Neutrophil (primary cell): ENCODE results near the gene CENPU.

Source experiments
- H3K27ac ChIP-seq: fragments of 200-600 bp; sonication (generic); 2 replicates; pipeline ENCODE4 v1.5.1; 2016; ENCODE audit warnings: mild to moderate bottlenecking, moderate library complexity
- H3K27me3 ChIP-seq: fragments of 200-600 bp; sonication (generic); 2 replicates; pipeline ENCODE4 v1.6.0; 2016; ENCODE audit warnings: mild to moderate bottlenecking
- H3K36me3 ChIP-seq: fragments of 200-600 bp; sonication (generic); 2 replicates; pipeline ENCODE4 v1.5.1; 2017
- H3K4me1 ChIP-seq, 2 experiments: fragments of 200-600 bp in 1 of 2; sonication (generic) in 1 of 2; 1 replicate in 1 of 2; 2 replicates in 1 of 2; pipeline versions ENCODE4 v1.5.1 to v1.6.1; 2013 to 2016; ENCODE audit warnings: low read depth in 1 of 2, low read length in 1 of 2, mild to moderate bottlenecking in 1 of 2, moderate library complexity in 1 of 2; ENCODE audit not compliant: control insufficient read depth in 1 of 2, insufficient read depth in 1 of 2
- H3K4me3 ChIP-seq, 2 experiments: fragments of 200-600 bp in 1 of 2; sonication (generic) in 1 of 2; 1 replicate in 1 of 2; 2 replicates in 1 of 2; pipeline ENCODE4 v1.5.1; 2013 to 2016; ENCODE audit warnings: low read depth in 1 of 2, low read length in 1 of 2, mild to moderate bottlenecking in 1 of 2, moderate library complexity in 1 of 2
- H3K9me3 ChIP-seq: fragments of 200-600 bp; sonication (generic); 2 replicates; pipeline ENCODE4 v1.5.1; 2016
- TF ChIP-seq, protein P1 (sequence below): fragments of 200-600 bp; sonication (generic); IDR thresholded peaks from 2 replicates; pipeline ENCODE4 v1.5.1; 2016; ENCODE audit warnings: antibody characterized with exemption

Gene CENPU

DNA sequence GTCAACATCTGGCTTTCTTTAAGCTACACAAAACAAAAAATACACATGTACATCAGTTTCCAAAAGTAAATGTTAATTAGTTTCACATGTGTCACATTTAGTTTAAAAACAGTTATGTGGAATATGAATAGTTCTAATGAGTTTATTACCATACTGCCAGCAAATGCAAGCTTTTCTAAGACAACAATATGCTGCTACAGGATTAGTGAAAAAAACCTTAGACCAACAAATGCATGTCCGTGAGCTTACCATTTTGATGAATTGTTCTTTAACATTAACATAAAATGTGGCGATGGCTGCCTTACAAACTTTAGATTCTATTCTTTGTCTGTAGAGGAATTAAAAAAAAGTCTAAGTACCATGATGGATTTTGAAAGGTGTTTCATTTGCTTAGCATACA, 31.8 kb downstream of the CENPU start:
- Histone ChIP-seq H3K9me3 (no peaks in the 10 kb centered on the region), H3K4me1 (no peaks in the 10 kb centered on the region), H3K27ac (no peak overlapping the region), H3K4me3 (no peak overlapping the region), H3K27me3 (no peaks in the 10 kb centered on the region), H3K36me3 (peaks cover 20% of the 10 kb centered on the region)
- TF ChIP-seq, protein P1, sequence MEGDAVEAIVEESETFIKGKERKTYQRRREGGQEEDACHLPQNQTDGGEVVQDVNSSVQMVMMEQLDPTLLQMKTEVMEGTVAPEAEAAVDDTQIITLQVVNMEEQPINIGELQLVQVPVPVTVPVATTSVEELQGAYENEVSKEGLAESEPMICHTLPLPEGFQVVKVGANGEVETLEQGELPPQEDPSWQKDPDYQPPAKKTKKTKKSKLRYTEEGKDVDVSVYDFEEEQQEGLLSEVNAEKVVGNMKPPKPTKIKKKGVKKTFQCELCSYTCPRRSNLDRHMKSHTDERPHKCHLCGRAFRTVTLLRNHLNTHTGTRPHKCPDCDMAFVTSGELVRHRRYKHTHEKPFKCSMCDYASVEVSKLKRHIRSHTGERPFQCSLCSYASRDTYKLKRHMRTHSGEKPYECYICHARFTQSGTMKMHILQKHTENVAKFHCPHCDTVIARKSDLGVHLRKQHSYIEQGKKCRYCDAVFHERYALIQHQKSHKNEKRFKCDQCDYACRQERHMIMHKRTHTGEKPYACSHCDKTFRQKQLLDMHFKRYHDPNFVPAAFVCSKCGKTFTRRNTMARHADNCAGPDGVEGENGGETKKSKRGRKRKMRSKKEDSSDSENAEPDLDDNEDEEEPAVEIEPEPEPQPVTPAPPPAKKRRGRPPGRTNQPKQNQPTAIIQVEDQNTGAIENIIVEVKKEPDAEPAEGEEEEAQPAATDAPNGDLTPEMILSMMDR: no peak

DNA sequence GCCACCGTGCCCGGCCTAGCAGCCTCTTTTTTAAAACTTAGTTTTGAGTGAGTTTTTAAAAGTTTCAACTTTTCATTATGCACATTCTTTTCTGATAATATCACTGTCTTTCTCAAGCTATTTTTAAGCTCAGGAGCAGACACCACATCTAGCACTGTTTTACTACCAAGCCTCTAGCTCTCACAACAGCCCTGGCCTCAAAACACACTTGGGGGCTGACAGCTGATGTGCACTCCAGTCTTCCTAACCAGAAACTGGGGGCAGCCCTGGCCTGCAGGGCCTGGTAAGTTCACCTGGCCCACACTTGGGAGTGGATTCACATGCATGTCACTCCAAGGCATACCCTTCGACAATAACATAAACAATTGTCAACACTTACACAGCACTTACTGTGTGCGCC, 34.0 kb downstream of the CENPU start:
- no peak overlapping the region for H3K4me3 ChIP-seq
- TF ChIP-seq, protein P1: no peak
- no peaks in the 10 kb centered on the region for H3K27me3 ChIP-seq
- no peaks in the 10 kb centered on the region for H3K9me3 ChIP-seq
- H3K27ac ChIP-seq: no peak overlapping the region
- no peaks in the 10 kb centered on the region for H3K4me1 ChIP-seq
- H3K36me3 ChIP-seq: peaks cover 20% of the 10 kb centered on the region

DNA sequence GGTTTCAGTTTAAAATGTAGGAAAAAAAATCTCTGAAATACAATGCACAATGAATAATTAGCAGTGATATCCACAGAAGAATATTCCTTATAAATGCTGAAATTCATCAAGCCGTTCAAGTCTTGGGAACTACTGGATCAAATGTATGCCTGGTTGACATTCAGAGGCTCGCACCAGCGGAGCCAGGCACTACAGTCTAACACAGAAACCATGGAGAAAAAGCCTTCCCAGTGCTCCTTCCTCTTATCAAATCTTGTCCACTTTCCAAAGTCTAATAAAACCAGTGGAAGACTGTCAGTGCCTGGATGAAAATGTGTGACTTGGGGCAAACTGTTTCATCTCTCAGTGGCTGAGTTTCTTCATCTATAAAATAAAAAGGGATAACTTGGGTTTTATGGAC, 35.9 kb downstream of the CENPU start:
- Histone ChIP-seq H3K9me3 (no peaks in the 10 kb centered on the region), H3K27me3 (no peaks in the 10 kb centered on the region), H3K4me3 (no peak overlapping the region), H3K36me3 (peaks cover 32% of the 10 kb centered on the region), H3K27ac (no peak overlapping the region), H3K4me1 (no peaks in the 10 kb centered on the region)
- TF ChIP-seq, protein P1: no peak

DNA sequence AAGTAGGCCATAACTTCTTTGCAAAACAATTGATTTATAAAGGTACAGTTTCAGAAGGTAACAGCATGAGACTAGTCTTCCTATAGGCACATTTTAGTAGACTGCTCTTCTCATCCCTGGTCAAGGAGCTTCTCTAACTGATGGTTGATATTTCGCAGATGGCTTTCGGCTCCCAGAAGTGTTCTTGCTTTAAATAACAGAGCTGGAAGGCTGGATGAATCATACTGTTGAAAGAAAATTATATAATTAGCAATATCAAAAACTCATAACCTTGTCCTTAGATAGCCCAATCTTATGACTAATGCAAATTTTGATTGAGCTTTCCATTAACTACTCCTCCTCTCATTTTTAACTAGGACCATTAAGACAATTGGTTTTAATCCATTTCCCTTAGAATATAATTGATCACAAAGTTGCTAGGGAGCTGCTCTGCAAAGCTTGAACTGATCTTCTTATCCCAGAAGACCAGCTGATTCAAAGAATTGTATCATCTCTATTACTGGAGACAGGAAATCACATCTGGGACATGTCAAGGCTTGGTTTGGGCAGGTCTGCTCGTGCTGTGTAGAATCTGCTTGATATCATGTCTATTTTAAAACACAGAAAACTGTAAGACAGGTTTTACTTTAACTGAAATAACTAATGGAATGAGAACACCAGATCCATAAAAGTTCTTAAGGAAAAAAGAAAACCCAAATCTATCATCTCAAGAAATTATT, 38.6 kb downstream of the CENPU start:
- no peaks in the 10 kb centered on the region for H3K9me3 ChIP-seq

DNA sequence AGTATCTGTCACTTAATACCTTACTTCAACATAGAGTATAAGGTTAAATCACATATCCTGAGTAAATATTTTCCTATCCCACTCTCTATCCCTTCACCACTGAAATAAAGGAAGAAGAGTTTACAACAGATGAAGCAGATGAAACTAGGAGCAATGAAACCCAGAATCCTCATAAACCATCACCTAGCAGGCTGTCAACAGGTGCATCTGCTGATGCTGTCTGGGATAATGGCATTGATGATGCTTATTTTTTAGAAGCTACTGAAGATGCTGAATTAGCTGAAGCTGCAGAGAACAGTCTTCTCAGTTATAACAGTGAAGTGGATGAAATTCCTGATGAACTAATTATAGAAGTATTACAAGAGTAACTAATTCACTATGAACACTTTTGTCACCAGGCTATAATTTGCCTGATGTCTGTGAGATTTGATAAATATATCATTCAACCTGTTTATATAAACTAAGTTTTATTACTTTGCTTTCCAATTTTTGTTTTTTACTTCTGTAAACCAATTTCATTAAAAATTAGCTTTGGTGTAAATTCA, 39.4 kb downstream of the CENPU start:
- TF ChIP-seq, protein P1: no peak
- H3K27me3 ChIP-seq: no peaks in the 10 kb centered on the region
- H3K4me3 ChIP-seq: no peak overlapping the region

More for the DNA sequence above, 38.6 kb downstream of the CENPU start:
- Histone ChIP-seq H3K36me3 (peaks cover 16% of the 10 kb centered on the region), H3K4me3 (no peak overlapping the region), H3K4me1 (no peaks in the 10 kb centered on the region), H3K27me3 (no peaks in the 10 kb centered on the region), H3K27ac (no peak overlapping the region)
- TF ChIP-seq, protein P1: no peak

More for the DNA sequence above, 39.4 kb downstream of the CENPU start:
- no peaks in the 10 kb centered on the region for H3K9me3 ChIP-seq
- no peak overlapping the region for H3K27ac ChIP-seq
- peaks cover 12% of the 10 kb centered on the region for H3K36me3 ChIP-seq
- no peaks in the 10 kb centered on the region for H3K4me1 ChIP-seq
